HG03060 (cell line): ENCODE results near the gene KCNMA1.

Source experiments
- ATAC-seq: cut with Tn5 transposase; IDR thresholded peaks from one replicate; pipeline ENCODE4 v1.9.1; 2021; ENCODE audit warnings: low read depth, moderate number of reproducible peaks; ENCODE audit not compliant: unreplicated experiment

The KCNMA1 gene

DNA sequence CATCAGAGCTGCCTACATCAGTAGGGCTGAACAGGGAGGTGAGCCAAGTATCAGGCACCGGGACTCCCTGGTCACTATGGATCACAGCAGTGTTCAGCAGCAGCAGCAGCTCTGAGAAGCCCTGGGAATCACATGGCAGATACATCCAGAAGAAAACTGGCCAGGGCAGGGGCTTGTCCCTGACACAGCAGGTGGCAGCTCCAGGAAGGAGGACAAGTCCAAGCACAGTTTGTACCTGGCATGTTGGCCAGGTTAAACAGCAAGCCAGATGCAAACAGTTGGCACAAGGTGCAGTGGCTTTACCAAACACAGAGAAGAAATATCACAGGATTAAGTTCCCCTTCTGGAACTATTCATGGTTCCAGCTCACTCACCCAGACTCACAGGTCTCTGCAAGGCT is 139.4 kb downstream of the KCNMA1 start:
- no peak for ATAC-seq

DNA sequence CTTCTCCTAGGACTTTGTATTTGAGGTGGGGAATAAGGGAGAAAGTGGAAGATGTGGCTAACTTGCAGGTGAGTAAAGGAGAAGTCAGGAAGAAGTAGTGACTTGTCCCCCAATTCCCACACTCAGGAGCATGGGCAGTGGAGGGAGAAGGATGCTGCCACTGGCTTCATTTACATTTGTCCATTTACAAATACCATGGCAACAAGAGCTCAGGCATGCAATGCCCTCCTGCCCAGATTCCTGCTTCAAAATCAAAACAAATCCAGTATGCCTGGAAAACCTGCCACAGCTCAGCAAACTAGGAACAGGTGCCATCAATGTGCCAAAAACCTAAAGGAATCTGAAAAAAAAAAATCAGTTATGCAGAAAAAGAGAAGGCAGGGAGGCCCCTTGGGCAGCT is 139.9 kb downstream of the KCNMA1 start:
- ATAC-seq: no peak

DNA sequence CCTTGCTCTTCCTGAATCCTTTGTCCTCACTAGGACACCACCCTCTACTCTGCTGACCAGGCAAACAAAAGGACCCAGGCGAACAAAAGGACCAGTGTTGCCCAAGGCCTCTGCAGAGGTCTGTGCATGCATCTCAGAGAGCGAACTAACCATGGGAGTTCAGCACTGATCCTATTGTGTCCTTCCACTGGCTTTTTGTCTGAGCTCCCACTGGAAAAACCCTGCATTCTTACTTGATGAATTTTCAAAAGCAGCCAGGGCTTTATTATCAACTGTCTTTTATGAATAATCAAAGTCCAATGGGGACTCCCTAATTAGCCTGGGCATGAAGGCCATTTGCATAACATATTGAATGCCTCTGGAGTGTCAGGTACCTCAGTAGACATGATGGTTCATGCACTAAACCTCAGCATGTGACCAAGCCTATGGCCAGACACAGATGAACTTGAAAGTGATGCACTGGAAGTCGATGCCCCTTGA is 140.6 kb downstream of the KCNMA1 start:
- ATAC-seq: no peak

DNA sequence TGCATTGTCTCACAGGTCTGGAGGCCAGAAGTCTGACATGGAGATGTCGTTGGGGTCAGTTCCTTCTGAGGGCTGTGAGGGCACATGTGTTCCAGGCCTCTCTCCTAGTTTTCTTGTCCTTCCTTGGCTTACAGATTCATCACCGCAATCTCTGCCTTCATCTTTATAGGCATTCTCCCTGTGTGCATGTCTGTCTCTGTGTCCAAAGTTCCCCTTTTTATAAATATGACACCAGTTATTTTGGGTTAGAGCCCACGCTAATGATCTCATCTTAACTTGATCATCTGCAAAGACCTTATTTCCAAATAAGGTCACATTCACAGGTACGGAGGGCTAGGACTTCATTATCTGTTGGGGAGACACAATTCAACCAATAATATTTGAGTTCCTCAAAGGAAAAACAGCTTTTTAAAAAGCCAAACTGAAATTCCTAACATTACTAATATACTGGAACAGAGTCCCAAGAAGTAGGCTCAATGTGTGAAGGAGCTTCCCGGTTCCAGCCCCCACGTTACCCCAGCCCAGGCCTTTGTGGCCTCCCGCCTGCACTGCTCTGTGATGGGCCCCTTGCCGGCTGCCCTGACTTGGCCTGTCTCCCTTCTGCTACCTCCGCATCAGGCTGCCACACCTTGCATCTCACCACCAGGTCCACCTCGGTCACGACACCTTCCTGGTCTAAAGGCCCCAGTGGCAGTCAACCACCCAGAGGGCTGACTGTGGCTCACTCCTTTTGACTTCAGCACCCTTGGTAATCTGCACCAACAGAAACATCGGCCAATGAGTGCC is 142.7 kb downstream of the KCNMA1 start:
- no peak for ATAC-seq

- no peak for ATAC-seq
Measured at GRCh38 chr10:77494327-77494726, 143.3 kb downstream of the KCNMA1 start.

DNA sequence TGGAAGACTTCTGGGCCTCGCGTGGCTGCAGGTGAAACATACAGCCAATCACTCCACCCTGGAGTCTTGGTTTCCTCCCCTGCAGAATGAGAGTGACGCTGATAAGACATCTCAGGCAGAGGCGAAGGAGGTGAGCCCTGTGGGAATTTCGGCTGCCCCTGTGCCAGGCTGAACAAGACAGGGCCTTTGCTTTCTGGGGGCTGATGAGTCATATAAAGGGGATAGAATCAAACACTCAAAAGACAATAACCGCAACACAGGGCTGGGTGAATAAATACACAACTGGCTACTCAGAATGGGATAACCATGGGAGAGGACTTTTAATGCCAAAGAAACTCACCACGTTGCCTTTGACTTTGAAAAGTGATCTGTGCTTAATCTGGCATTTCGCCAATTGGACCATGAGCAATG is 143.8 kb downstream of the KCNMA1 start:
- ATAC-seq: no peak

DNA sequence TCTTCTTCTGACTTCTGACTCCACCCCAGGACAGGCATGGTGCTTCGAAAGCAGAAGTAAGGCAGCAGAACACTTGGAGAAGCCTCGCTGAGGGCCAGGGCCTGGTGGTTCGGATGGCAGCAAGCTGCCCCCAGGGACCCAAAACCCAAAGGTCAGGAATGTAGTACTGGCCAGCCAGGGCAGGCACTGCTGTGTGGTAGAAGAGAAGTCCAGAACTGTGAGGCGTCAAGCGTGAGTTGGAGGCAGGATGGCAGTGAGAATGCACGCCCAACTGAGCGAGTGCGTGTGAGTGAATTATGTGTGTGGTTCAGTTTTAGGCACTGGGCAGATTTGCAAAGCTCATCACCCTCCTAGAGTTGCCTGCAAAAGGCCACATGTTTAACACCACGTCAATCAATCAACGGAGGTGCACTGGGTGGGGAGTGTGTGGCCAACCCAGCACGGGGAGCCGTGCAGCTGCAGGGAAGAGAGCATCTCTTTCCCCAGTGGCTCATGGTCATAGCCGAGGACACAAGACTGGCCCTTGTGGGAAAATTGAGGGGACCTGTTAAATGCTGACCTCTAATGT is 144.3 kb downstream of the KCNMA1 start:
- no peak for ATAC-seq

DNA sequence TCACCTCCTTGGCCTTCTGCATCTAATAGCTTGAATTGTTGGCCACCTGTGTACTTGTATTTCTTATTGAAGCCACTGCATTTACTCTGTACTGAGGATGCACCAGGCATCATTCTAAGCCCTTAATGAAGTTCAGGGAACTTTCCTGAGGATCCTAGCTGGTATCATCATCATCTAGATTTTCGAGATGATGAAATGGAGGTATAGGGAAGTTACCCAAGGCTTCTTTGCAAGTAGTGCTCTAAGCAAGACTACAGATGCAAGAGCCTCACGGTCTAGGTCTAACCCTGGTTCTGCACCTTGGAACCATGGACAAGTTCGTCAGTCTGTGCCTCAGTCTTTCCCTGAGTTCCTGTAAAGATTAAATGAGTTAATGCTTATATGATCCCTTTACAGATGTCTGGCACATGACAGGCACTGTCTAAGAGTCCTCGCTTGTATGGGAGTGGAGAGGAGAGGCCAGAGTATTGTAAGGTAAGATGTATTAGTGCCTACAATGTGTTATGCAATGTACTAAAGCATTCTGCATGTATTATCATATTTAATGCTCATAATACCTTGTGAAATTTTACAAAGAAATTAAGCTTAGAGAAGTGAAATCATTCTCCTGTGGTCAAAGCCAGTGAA is 145.1 kb downstream of the KCNMA1 start:
- ATAC-seq: no peak

DNA sequence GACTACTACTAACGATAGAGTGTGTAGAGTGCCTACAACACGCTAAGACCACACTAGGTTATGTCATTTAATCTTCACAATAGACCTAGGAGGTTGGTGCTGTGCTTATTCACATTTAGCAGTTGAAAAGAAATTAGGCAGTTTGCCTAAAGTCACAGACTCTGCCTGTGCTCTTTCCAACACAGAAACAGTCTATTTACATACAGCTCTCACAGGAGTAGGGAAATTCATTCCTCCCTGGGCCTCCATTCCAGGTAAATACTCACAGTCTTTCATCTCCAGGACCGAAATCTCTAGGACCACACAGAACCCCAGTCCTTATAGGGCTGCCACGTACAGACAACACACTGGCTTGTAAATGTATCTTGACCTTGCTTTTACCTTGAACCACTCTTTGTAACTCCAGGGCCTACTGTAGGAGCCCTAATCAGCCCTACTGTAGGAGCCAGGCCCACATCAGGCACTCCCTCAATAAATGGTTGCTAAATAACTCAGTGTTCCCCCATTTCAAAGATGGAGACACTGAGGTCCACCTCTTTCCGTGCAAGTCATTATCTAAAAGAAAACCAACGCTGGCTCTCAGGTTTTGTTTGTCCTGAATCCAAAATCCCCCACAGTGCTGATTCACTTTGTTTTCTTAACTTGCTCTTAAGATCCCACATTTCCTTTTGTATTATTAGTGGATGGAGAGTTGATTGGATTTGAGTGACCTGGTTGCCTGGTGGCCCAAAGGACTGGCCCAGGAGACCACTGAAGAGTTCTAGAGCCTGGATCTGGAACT is 146.9 kb downstream of the KCNMA1 start:
- no peak for ATAC-seq

- no peak for ATAC-seq
Measured at GRCh38 chr10:77486517-77486916, 151.1 kb downstream of the KCNMA1 start.

DNA sequence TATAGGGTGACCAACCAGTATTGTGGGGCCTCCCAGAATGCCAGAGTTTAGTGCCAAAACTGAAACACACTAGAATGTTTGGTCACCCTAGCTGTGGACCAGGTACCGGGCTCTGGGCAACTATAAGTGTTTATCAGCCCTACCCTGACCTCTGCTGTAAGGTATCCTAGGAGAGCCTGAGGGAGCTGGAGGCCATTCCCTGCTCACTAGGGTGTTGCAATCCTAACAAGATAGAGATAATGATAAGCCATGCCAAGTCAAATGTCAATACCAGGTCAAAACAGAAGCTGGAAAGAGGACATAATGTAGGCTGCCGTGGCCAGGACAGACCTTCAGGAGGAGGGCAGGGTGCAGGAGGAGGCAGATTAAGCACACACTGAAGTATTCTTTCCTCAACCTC is 151.8 kb downstream of the KCNMA1 start:
- ATAC-seq: no peak

GRCh38 chr10:77482072-77482471 is 155.5 kb downstream of the KCNMA1 start:
- ATAC-seq: no peak

DNA sequence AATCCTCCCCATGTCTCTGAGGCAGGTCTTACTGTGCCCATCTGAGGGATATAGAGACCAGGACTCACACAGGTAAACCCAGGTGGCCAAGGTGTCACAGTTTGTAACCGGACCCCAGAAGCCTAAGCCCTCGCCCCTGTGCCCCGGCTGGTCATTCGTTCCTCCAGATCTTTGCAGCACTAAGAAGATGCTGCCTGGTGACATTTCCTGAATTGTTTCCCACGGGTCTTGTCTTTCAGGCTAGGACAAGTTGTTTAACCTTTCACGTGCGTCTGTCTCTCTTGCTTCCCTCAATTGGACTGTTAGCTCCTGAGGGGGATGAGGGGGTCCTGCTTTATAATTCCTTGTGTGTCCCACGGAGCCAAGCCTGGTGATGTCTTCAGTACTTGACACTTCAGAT is 158.0 kb downstream of the KCNMA1 start:
- ATAC-seq: no peak

GRCh38 chr10:77478962-77479359 is 158.6 kb downstream of the KCNMA1 start:
- ATAC-seq: no peak

DNA sequence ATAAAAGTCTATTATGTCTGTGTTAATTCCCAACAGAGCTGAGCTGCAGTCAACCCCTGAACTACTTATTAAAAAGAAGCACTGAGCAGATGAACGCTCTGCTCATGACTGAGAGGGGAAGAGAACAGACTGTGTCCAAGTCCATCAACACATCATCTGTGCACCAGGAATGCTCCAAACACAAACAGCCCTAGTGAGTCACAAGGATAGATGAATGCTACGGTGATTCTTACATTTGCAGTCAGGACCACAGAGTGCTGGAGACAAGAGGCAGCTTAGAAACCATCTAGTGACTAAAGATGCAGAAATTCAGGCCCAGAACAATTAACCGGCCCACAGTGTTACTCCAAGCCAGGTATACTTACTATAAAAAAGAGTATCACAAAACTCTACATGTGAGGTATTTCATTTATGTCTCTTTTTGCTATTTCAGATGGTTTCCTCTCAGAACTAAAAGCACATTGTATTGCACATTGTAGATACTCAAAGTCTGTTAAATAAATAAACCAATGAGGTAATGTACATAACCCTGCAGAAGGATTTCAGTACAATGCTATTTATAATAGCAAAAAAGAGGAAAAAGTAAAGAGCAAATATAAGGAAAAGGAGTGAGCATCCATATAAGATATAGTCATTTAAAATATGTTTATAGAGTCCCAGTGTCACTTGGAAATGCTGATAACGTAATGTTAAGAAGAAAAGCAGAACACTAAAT is 159.2 kb downstream of the KCNMA1 start:
- ATAC-seq: no peak

DNA sequence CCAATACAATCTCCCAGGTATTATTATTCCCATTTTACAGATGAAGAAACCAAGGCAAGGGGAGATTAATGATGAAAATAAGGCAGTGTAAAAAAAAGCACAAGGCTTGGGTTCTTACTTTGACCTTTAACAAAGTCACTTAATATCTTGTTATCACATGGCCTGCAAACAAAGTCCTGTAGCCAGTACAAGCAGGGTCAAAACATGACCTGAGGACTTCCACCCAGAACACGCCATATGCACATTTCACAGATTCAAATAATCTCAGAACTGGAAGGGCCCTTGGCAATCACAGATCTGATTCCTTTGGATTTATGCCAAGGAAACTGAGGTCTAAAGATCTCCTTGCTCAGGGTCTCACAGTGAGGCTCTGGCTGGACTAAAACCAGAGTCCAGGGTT is 162.1 kb downstream of the KCNMA1 start:
- no peak for ATAC-seq

GRCh38 chr10:77474939-77475338 is 162.7 kb downstream of the KCNMA1 start:
- no peak for ATAC-seq

GRCh38 chr10:77474386-77474785 is 163.2 kb downstream of the KCNMA1 start:
- ATAC-seq: no peak

DNA sequence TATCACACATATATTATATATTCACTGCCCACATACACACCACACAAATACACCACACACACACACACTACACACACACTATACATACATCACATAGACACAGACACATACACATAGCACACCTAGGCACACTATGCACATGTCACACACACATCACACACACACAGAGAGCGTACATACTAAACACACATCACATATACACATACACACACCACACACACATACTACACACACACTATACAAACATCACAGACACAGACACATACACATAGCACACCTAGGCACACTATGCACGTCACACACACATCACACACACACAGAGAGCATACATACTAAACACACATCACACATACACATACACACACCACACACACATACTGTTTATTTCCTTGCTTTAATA is 165.5 kb downstream of the KCNMA1 start:
- ATAC-seq: no peak

DNA sequence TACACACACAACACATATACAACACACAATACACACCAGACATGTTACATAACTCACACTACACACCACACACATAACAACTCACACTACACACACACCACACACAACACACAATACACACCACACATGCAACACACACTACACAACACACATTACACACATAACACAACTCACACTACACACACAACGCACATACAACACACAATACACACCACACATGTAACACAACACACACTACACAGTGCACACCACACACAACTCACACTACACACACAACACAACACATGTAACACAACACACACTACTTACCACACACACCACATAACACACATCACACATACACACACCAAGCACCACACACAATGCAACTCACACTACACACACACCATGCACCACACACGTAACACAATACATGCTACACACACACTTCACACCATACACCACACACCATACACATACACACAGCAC is 166.5 kb downstream of the KCNMA1 start:
- ATAC-seq: no peak
